ENCODE results near the gene SIK2.
"Not testable (repeated sequence)": the region's sequence is repeated elsewhere in the genome, so short reads cannot be mapped to it uniquely, and the experiment has no call there.

SIK2 gene

GRCh38 chr11:111766834-111767142 lies 164.5 kb downstream of the SIK2 start:
- in situ Hi-C loops (cut with MboI; ENCODE audit: low pct_unique_long_range_greater_than_20kb, low sequenced_read_pairs, unreplicated experiment), result no loop called here
- peak; percentile 16 for DNase-seq (ENCODE audit: low spot score)
- TF ChIP-seq, protein P1, sequence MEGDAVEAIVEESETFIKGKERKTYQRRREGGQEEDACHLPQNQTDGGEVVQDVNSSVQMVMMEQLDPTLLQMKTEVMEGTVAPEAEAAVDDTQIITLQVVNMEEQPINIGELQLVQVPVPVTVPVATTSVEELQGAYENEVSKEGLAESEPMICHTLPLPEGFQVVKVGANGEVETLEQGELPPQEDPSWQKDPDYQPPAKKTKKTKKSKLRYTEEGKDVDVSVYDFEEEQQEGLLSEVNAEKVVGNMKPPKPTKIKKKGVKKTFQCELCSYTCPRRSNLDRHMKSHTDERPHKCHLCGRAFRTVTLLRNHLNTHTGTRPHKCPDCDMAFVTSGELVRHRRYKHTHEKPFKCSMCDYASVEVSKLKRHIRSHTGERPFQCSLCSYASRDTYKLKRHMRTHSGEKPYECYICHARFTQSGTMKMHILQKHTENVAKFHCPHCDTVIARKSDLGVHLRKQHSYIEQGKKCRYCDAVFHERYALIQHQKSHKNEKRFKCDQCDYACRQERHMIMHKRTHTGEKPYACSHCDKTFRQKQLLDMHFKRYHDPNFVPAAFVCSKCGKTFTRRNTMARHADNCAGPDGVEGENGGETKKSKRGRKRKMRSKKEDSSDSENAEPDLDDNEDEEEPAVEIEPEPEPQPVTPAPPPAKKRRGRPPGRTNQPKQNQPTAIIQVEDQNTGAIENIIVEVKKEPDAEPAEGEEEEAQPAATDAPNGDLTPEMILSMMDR (IDR thresholded peaks at IDR 0.05; ENCODE audit: extremely low read depth, insufficient read depth, missing control alignments), result no peak

GRCh38 chr11:111770581-111771134 lies 168.4 kb downstream of the SIK2 start:
- DNase-seq (ENCODE audit: low spot score), result no peak
- TF ChIP-seq, protein P1 (IDR thresholded peaks at IDR 0.05; ENCODE audit: extremely low read depth, insufficient read depth, missing control alignments), result no peak
- in situ Hi-C loops (cut with MboI; ENCODE audit: low pct_unique_long_range_greater_than_20kb, low sequenced_read_pairs, unreplicated experiment), result loop anchor here (10.0 kb wide), 1 partner anchor 166 kb away; the partner anchor contains the start of gene SIK2

GRCh38 chr11:111771205-111771604 lies 169.0 kb downstream of the SIK2 start:
- not testable (repeated sequence) for DNase-seq (ENCODE audit: low spot score)
- in situ Hi-C loops (cut with MboI; ENCODE audit: low pct_unique_long_range_greater_than_20kb, low sequenced_read_pairs, unreplicated experiment), result loop anchor here (10.0 kb wide), 1 partner anchor 166 kb away; the partner anchor contains the start of gene SIK2

- TF ChIP-seq, protein P1 (IDR thresholded peaks at IDR 0.05; ENCODE audit: extremely low read depth, insufficient read depth, missing control alignments), result no peak
- in situ Hi-C loops (cut with MboI; ENCODE audit: low pct_unique_long_range_greater_than_20kb, low sequenced_read_pairs, unreplicated experiment), result loop anchor here (10.0 kb wide), 1 partner anchor 168 kb away; the partner anchor contains the start of gene SIK2
- no peak for DNase-seq (ENCODE audit: low spot score)
Measured at GRCh38 chr11:111772535-111772934, 170.3 kb downstream of the SIK2 start.

DNA sequence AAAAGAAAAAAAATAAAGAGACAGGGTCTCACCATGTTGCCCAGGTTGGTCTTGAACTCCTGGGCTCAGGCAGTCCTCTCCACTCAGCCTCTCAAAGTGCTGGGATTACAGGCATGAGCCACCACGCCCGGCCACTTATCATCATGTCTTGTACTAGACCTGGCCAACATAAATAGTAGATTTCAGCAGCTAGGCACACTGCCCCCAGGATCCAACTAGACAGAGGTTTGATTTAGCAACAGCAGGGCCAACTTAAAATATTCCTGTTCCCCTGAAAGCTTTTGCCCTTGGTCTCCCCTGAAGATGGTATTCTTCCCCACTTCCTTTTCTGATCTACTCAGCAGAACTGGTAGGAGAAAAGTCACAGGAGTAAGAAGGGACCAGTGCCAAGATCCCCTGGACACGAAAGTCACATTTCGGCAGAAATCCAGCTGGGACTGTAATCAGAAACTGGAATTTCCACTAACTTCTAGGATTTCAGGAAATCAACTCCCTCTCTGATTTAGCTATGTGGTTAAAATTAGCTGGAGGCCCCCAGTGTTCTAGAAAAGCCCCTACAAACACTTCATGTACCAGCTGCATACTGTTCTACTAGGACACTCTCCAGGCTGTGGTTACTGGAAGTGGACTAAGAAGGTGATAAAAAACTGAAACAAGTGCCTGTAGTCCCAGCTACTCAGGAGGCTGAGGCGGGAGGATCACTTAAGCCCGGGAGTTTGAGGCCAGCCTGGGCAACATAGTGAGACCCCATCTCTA lies 172.9 kb downstream of the SIK2 start:
- in situ Hi-C loops (cut with MboI; ENCODE audit: low pct_unique_long_range_greater_than_20kb, low sequenced_read_pairs, unreplicated experiment), result loop anchor here (10.0 kb wide), 1 partner anchor 170 kb away; the partner anchor contains the start of gene SIK2
- DNase-seq (ENCODE audit: low spot score), result no peak
- TF ChIP-seq, protein P1 (IDR thresholded peaks at IDR 0.05; ENCODE audit: extremely low read depth, insufficient read depth, missing control alignments), result no peak

DNA sequence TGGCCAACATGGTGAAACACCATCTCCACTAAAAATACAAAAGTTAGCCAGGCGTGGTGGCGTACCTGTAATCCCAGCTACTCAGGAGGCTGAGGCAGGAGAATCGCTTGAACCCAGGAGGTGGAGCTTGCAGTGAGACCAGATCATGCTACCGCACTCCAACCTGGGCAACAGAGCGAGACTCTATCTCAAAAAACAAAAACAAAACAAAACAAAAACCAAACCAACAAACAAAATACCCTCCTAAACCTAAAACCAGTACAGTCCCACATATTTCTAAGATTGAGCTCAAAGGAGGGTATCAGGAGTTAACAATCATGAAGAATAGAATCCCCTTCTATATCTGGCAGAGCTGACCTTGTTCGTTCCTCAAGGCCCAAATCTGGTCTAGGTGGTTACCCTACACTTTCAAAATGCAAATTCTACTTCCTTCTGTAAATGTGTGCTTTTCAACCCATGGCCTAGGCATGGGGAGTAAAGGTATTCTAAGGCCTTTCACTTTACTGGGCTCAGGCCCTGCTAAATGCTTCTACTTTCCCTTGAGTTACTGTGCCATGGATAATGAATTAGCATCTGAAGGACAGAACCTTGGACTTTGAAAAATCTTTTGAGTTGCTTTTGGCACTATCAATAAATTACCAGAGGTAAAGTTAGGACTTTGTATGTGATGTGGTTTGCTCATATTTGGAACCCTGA lies 174.3 kb downstream of the SIK2 start:
- peak; percentile 59 for DNase-seq (ENCODE audit: low spot score)
- TF ChIP-seq, protein P1 (IDR thresholded peaks at IDR 0.05; ENCODE audit: extremely low read depth, insufficient read depth, missing control alignments), result no peak
- in situ Hi-C loops (cut with MboI; ENCODE audit: low pct_unique_long_range_greater_than_20kb, low sequenced_read_pairs, unreplicated experiment), result loop anchor here (10.0 kb wide), 1 partner anchor 172 kb away; the partner anchor contains the start of gene SIK2
